ENCODE measurements around the gene ATP9B.

Gene ATP9B

GRCh38 chr18:79320216-79320850, 251.1 kb downstream of the ATP9B start:
- no peak overlapping the region for H3K4me3 ChIP-seq (ENCODE audit: low read depth, low read length)
- no peak overlapping the region for H3K27ac ChIP-seq (ENCODE audit: extremely low read depth, low read depth, low read length)
- ChIA-PET POLR2A (no interaction called here), CTCF (interaction anchor here (0.6 to 0.7 kb wide), 2 partner anchors 24 to 59 kb away, joined by 3 read pairs; no protein-coding TSS in a partner anchor)
- no peaks in the 10 kb centered on the region for H3K4me1 ChIP-seq (ENCODE audit: control insufficient read depth, insufficient read depth, low read length)
- H3K9me3 ChIP-seq (ENCODE audit: control insufficient read depth, insufficient read depth, low read depth, low read length): no peaks in the 10 kb centered on the region
- H3K36me3 ChIP-seq (ENCODE audit: control insufficient read depth in 2 of 2, insufficient read depth in 1 of 2, low read length in 2 of 2): 0 out of 3 replicates have a peak, but pooled peaks cover 0 to 3% of the 10 kb centered on the region in 2 experiments
- TF ChIP-seq ZSCAN5A (tag by site-specific recombination; IDR thresholded peaks at IDR 0.05) (no peak), TRIM28 (IDR thresholded peaks at IDR 0.05; ENCODE audit: borderline replicate concordance, low read length) (no peak), ZBTB11 (tag by site-specific recombination; conservative IDR thresholded peaks at IDR 0.05; ENCODE audit: low read depth) (no peak), WT1 (tag by site-specific recombination; IDR thresholded peaks at IDR 0.05) (no peak), REPIN1 (tag by site-specific recombination; IDR thresholded peaks at IDR 0.05; ENCODE audit: low read depth) (no peak), ZNF514 (tag by site-specific recombination; IDR thresholded peaks at IDR 0.05) (no peak), ZNF76 (tag by site-specific recombination; IDR thresholded peaks at IDR 0.05; ENCODE audit: borderline replicate concordance, low read depth) (no peak)

GRCh38 chr18:79321625-79322405, 252.6 kb downstream of the ATP9B start:
- Histone ChIP-seq H3K4me1 (ENCODE audit: control insufficient read depth, insufficient read depth, low read length) (no peaks in the 10 kb centered on the region), H3K9me3 (ENCODE audit: control insufficient read depth, insufficient read depth, low read depth, low read length) (no peaks in the 10 kb centered on the region), H3K36me3 (ENCODE audit: control insufficient read depth in 2 of 2, insufficient read depth in 1 of 2, low read length in 2 of 2) (no peaks in the 10 kb centered on the region), H3K4me3 (ENCODE audit: low read depth, low read length) (no peak overlapping the region), H3K27ac (ENCODE audit: extremely low read depth, low read depth, low read length) (no peak overlapping the region)
- CTCF ChIA-PET: interaction anchor here (0.7 kb wide), 1 partner anchor 319 kb away, joined by 3 read pairs; no protein-coding TSS in a partner anchor
- TF ChIP-seq SP7 (tag by site-specific recombination; IDR thresholded peaks at IDR 0.05) (0 out of 2 replicates have a peak, but pooled peaks have one; percentile 25), ZSCAN18 (tag by site-specific recombination; IDR thresholded peaks at IDR 0.05) (no peak)
- POLR2A ChIA-PET: no interaction called here

GRCh38 chr18:79322441-79322840, 253.2 kb downstream of the ATP9B start:
- ChIA-PET CTCF (no interaction called here), POLR2A (no interaction called here)
- no peak overlapping the region for H3K4me3 ChIP-seq (ENCODE audit: low read depth, low read length)
- no peak overlapping the region for H3K27ac ChIP-seq (ENCODE audit: extremely low read depth, low read depth, low read length)
- H3K9me3 ChIP-seq (ENCODE audit: control insufficient read depth, insufficient read depth, low read depth, low read length): no peaks in the 10 kb centered on the region
- H3K4me1 ChIP-seq (ENCODE audit: control insufficient read depth, insufficient read depth, low read length): no peaks in the 10 kb centered on the region
- H3K36me3 ChIP-seq (ENCODE audit: control insufficient read depth in 2 of 2, insufficient read depth in 1 of 2, low read length in 2 of 2): no peaks in the 10 kb centered on the region
- TF ChIP-seq ZNF610 (tag by site-specific recombination; IDR thresholded peaks at IDR 0.05; ENCODE audit: borderline replicate concordance) (no peak), ZNF747 (tag by site-specific recombination; IDR thresholded peaks at IDR 0.05) (no peak), BCL11A (tag by site-specific recombination; IDR thresholded peaks at IDR 0.05; ENCODE audit: low read depth) (no peak), ZNF16 (tag by site-specific recombination; IDR thresholded peaks at IDR 0.05; ENCODE audit: low read depth) (no peak), ZBTB20 (tag by site-specific recombination; IDR thresholded peaks at IDR 0.05) (no peak), ZNF274 (IDR thresholded peaks at IDR 0.05; ENCODE audit: low read length) (no peak), ZNF274 (tag by site-specific recombination; IDR thresholded peaks at IDR 0.05; ENCODE audit: borderline replicate concordance) (no peak), ZBTB49 (tag by site-specific recombination; IDR thresholded peaks at IDR 0.05; ENCODE audit: low read depth) (no peak), ZNF704 (tag by site-specific recombination; IDR thresholded peaks at IDR 0.05) (no peak), ZNF529 (tag by site-specific recombination; IDR thresholded peaks at IDR 0.05; ENCODE audit: insufficient replicate concordance) (no peak)

Measured in HEK293 (cell line).